Activated CD8-positive, alpha-beta memory T cell treated with anti-CD3 and anti-CD28 coated beads for 48 hours (primary cell): ENCODE results near the gene SIX4.

Experiments
- DNase-seq, 3 experiments: peaks; one replicate each; pipeline ENCODE4 v3.0.0-alpha.2; 2020; ENCODE audit warnings: low read depth in 2 of 3, low spot score in 2 of 3

Gene SIX4

DNA sequence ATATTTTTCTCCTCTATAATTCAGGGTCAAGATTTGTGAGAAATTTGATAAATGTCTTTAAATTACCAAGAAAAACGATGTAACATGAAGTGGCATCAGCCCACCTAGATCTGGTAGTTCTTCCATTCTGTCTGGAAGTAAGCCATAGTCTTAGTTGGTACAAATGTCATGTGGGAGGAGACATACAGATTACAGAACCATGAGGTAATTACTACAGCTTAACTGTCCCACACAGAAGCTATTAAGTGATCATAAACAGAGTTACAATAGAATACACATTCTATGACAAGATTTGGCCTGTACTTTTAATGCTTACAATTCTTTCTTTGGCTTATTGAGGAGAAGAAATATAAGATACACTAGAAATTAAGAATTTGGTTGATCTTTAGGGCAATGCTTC is 61.2 kb downstream of the SIX4 start:
- no peak for DNase-seq

DNA sequence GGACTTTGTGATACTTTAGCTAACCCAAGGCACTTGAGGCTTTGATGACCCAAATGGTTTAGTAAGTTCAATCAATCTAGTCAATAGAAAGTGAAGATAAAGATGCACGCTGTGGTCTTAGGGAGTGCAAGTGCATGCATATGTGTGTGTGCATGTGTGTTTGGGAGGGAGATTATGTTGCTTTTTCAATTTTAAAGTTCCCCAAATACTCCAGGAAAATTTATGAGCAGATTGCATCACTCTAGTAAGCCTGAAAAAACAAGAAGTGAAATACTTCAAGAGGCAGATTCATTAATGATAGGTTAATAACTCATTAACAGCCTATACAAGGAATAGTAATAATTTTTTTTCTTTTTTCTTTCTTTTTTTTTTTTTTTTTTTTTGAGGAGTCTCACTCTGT is 62.4 kb downstream of the SIX4 start:
- no peak for DNase-seq
